ENCODE measurements around the gene MAF.

MAF gene

GRCh38 chr16:79595231-79595641 lies 5.3 kb downstream of the MAF start:
- no peak for TF ChIP-seq CTCF (IDR thresholded peaks at IDR 0.05; ENCODE audit: low read depth, low read length)
- no peak overlapping the region for H3K27ac ChIP-seq
- DNase-seq: no peak
- H3K4me3 ChIP-seq (ENCODE audit: low read depth, low read length): no peak overlapping the region
- peaks cover 80% of the 10 kb centered on the region for H3K27me3 ChIP-seq (ENCODE audit: insufficient read depth, low read depth, severe bottlenecking)
- H3K36me3 ChIP-seq: no peaks in the 10 kb centered on the region
- H3K9me3 ChIP-seq (ENCODE audit: severe bottlenecking): no peaks in the 10 kb centered on the region

- peaks cover 80% of the 10 kb centered on the region for H3K27me3 ChIP-seq (ENCODE audit: insufficient read depth, low read depth, severe bottlenecking)
- peaks cover 4% of the 10 kb centered on the region for H3K9me3 ChIP-seq (ENCODE audit: severe bottlenecking)
- no peak overlapping the region for H3K27ac ChIP-seq
- DNase-seq: no peak
- no peak overlapping the region for H3K4me3 ChIP-seq (ENCODE audit: low read depth, low read length)
- no peak for TF ChIP-seq CTCF (IDR thresholded peaks at IDR 0.05; ENCODE audit: low read depth, low read length)
- H3K36me3 ChIP-seq: no peaks in the 10 kb centered on the region
Observed at GRCh38 chr16:79593754-79594153, 6.8 kb downstream of the MAF start.

- Histone ChIP-seq H3K27ac (no peak overlapping the region), H3K27me3 (ENCODE audit: insufficient read depth, low read depth, severe bottlenecking) (peaks cover 84% of the 10 kb centered on the region), H3K9me3 (ENCODE audit: severe bottlenecking) (peaks cover 4% of the 10 kb centered on the region), H3K36me3 (no peaks in the 10 kb centered on the region), H3K4me3 (ENCODE audit: low read depth, low read length) (no peak overlapping the region)
- no peak for DNase-seq
- TF ChIP-seq CTCF (IDR thresholded peaks at IDR 0.05; ENCODE audit: low read depth, low read length): no peak
Observed at GRCh38 chr16:79593074-79593531, 7.4 kb downstream of the MAF start.

- H3K36me3 ChIP-seq: no peaks in the 10 kb centered on the region
- no peak overlapping the region for H3K27ac ChIP-seq
- peaks cover 84% of the 10 kb centered on the region for H3K27me3 ChIP-seq (ENCODE audit: insufficient read depth, low read depth, severe bottlenecking)
- no peak overlapping the region for H3K4me3 ChIP-seq (ENCODE audit: low read depth, low read length)
- DNase-seq: no peak
- peaks cover 4% of the 10 kb centered on the region for H3K9me3 ChIP-seq (ENCODE audit: severe bottlenecking)
- TF ChIP-seq CTCF (IDR thresholded peaks at IDR 0.05; ENCODE audit: low read depth, low read length): no peak
Observed at GRCh38 chr16:79592186-79592585, 8.4 kb downstream of the MAF start.

GRCh38 chr16:79589601-79590102 lies 10.9 kb downstream of the MAF start:
- peaks cover 4% of the 10 kb centered on the region for H3K9me3 ChIP-seq (ENCODE audit: severe bottlenecking)
- no peak for TF ChIP-seq CTCF (IDR thresholded peaks at IDR 0.05; ENCODE audit: low read depth, low read length)
- peaks cover 88% of the 10 kb centered on the region for H3K27me3 ChIP-seq (ENCODE audit: insufficient read depth, low read depth, severe bottlenecking)
- no peak for DNase-seq
- H3K36me3 ChIP-seq: no peaks in the 10 kb centered on the region
- H3K27ac ChIP-seq: no peak overlapping the region
- no peak overlapping the region for H3K4me3 ChIP-seq (ENCODE audit: low read depth, low read length)

GRCh38 chr16:79587897-79588296 lies 12.6 kb downstream of the MAF start:
- no peak overlapping the region for H3K27ac ChIP-seq
- peaks cover 4% of the 10 kb centered on the region for H3K9me3 ChIP-seq (ENCODE audit: severe bottlenecking)
- peaks cover 91% of the 10 kb centered on the region for H3K27me3 ChIP-seq (ENCODE audit: insufficient read depth, low read depth, severe bottlenecking)
- H3K36me3 ChIP-seq: no peaks in the 10 kb centered on the region
- no peak for TF ChIP-seq CTCF (IDR thresholded peaks at IDR 0.05; ENCODE audit: low read depth, low read length)
- DNase-seq: no peak
- no peak overlapping the region for H3K4me3 ChIP-seq (ENCODE audit: low read depth, low read length)

Measured in WERI-Rb-1 (cell line).